DMS53 treated with DMSO at 0.1 percent for 48 hours (cell line): Measurements from ENCODE around the gene PTGER1.
"Not testable (repeated sequence)": the region's sequence is repeated elsewhere in the genome, so short reads cannot be mapped to it uniquely, and the experiment has no call there.

Source experiments
- DNase-seq: peaks from one replicate; lab custom pipeline; 2025; ENCODE audit not compliant: unreplicated experiment; lab: John Stamatoyannopoulos, UW

Gene PTGER1

GRCh38 chr19:14476327-14476672, 1.1 kb upstream of the PTGER1 start:
- no peak for DNase-seq

- no peak for DNase-seq
Observed at GRCh38 chr19:14474827-14475226, 327 bp downstream of the PTGER1 start.

GRCh38 chr19:14473978-14474578, 1.1 kb downstream of the PTGER1 start:
- DNase-seq: peak; percentile 33

GRCh38 chr19:14473073-14473977, 1.8 kb downstream of the PTGER1 start:
- no peak for DNase-seq

- DNase-seq: no peak
Observed at GRCh38 chr19:14472202-14472938, 2.8 kb downstream of the PTGER1 start.

GRCh38 chr19:14471436-14472187, 3.5 kb downstream of the PTGER1 start:
- no peak for DNase-seq

- no peak for DNase-seq
Observed at GRCh38 chr19:14470031-14470876, 4.9 kb downstream of the PTGER1 start.

- DNase-seq: no peak
Observed at GRCh38 chr19:14467816-14468215, 7.3 kb downstream of the PTGER1 start.

GRCh38 chr19:14467391-14467790, 7.8 kb downstream of the PTGER1 start:
- no peak for DNase-seq

- no peak for DNase-seq
Observed at GRCh38 chr19:14463747-14464146, 11.4 kb downstream of the PTGER1 start.

GRCh38 chr19:14462401-14462800, 12.8 kb downstream of the PTGER1 start:
- not testable (repeated sequence) for DNase-seq

- DNase-seq: no peak
Observed at GRCh38 chr19:14460935-14461334, 14.2 kb downstream of the PTGER1 start.

GRCh38 chr19:14459703-14460102, 15.5 kb downstream of the PTGER1 start:
- no peak for DNase-seq

GRCh38 chr19:14452303-14452702, 22.9 kb downstream of the PTGER1 start:
- DNase-seq: not testable (repeated sequence)

- DNase-seq: no peak
Observed at GRCh38 chr19:14450876-14451275, 24.3 kb downstream of the PTGER1 start.

GRCh38 chr19:14450168-14450874, 24.8 kb downstream of the PTGER1 start:
- DNase-seq: no peak

- no peak for DNase-seq
Observed at GRCh38 chr19:14449321-14449720, 25.8 kb downstream of the PTGER1 start.

GRCh38 chr19:14446336-14447036, 28.7 kb downstream of the PTGER1 start:
- no peak for DNase-seq

GRCh38 chr19:14443632-14444216, 31.4 kb downstream of the PTGER1 start:
- DNase-seq: no peak
